ENCODE measurements around the gene ATP6V1B1.
A peak's percentile ranks its signal among the peaks of the same experiment; 100 is the strongest.

ATP6V1B1 gene

DNA sequence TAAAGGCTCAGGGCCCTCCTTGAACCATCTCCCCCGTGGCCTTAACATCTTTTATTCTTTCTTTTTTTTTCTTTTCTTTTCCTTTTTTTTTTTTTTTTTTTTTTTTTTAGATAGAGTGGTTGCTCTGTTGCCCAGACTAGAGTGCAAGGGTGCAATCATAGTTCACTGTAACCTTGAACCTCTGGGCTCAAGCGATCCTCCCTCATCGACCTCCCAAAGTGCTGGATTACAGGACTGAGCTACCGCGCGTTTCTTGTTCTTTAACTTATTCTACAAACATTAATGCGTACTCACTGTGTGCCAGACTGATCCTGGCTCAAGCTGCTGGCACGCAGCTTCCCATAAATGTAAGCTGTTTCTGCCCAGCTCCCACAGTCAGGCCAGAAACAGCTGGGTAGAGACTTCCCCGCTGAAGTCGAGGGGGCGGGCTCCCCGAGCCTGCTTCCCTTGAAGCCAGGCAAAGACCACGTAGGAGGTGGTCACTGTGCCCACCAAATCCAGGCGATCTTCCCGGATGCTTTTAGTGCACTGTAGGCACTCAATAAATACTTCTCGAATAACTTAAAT, 29.2 kb upstream of the ATP6V1B1 start:
- H3K27ac ChIP-seq, result no peak overlapping the region
- H3K9me3 ChIP-seq, result no peaks in the 10 kb centered on the region
- H3K27me3 ChIP-seq, result peaks cover 100% of the 10 kb centered on the region
- H3K4me1 ChIP-seq (ENCODE audit: control insufficient read depth in 1 of 2, insufficient read depth in 1 of 2, low read depth in 1 of 2, low read length in 1 of 2), result peaks cover 13 to 17% of the 10 kb centered on the region in 2 experiments
- H3K4me3 ChIP-seq (ENCODE audit: low read depth in 1 of 2, low read length in 1 of 2), result peak overlapping the region in 1 of 2 experiments; percentile 28
- TF ChIP-seq, protein P1, sequence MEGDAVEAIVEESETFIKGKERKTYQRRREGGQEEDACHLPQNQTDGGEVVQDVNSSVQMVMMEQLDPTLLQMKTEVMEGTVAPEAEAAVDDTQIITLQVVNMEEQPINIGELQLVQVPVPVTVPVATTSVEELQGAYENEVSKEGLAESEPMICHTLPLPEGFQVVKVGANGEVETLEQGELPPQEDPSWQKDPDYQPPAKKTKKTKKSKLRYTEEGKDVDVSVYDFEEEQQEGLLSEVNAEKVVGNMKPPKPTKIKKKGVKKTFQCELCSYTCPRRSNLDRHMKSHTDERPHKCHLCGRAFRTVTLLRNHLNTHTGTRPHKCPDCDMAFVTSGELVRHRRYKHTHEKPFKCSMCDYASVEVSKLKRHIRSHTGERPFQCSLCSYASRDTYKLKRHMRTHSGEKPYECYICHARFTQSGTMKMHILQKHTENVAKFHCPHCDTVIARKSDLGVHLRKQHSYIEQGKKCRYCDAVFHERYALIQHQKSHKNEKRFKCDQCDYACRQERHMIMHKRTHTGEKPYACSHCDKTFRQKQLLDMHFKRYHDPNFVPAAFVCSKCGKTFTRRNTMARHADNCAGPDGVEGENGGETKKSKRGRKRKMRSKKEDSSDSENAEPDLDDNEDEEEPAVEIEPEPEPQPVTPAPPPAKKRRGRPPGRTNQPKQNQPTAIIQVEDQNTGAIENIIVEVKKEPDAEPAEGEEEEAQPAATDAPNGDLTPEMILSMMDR (IDR thresholded peaks at IDR 0.05), result no peak
- no peaks in the 10 kb centered on the region for H3K36me3 ChIP-seq

DNA sequence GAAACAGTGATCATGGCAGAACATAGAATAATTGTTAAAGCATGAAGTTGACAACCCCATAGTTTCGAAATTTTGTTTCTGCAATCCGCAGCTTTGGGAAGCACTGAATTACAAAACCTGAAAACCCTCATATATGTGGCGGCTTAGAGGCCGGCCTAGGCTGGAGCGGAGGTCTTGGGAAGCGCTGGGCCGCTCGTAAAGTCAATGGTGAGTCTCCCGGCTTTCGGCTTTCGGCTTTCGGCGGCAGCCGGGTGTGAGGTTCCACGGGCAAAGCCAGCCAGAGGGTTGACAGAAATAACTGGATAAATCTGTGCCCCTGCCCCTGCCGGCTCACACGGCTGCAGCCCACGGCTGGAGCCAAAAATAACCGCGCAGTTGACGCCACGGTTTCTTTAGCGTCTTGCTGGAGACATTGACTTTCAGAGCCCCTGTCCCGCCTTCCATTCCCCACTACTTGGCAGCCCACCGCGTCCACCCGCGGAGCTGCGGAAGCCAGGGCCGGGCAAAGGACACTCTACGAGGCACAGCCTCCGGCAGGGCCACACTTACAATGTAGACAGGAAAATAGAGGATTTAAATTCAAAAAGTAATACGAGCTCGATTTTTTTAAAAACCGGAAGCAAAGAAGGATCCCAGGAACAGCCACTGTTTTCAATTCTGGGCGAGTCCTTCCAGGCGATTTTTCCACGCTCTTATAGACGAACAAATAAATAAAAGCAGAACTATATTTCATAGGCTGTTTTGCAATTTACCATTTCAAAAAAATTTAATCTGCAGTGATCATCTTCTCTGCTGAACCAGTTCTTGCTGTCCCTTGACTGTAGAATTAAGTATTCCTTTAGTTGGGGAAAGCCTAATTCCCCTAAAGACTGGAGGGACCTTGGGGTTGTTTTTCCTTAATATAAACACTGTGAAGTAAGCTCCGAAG, 28.3 kb upstream of the ATP6V1B1 start:
- Histone ChIP-seq H3K27ac (no peak overlapping the region), H3K4me3 (ENCODE audit: low read depth in 1 of 2, low read length in 1 of 2) (peak overlapping the region in 1 of 2 experiments; percentile 28), H3K36me3 (no peaks in the 10 kb centered on the region), H3K4me1 (ENCODE audit: control insufficient read depth in 1 of 2, insufficient read depth in 1 of 2, low read depth in 1 of 2, low read length in 1 of 2) (peaks cover 13 to 17% of the 10 kb centered on the region in 2 experiments), H3K27me3 (peaks cover 100% of the 10 kb centered on the region), H3K9me3 (no peaks in the 10 kb centered on the region)
- TF ChIP-seq, protein P1 (IDR thresholded peaks at IDR 0.05), result no peak

DNA sequence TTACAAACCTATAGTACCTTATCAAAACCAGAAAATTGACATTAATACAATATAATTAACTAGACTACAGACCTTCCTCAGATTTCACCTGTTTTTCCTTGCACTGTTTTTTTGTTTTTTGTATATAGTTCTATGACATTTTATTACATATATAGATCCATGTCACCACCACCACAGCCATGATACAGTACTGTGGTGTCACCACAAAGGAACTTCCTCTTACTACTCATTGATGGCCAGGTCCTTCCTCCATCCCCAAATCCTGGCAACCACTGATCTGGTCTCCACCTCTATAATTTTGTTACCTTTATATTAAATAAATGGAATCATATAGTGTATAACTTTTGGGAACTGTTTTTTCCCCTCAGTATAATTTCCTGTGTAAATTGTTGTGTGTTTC, 19.4 kb upstream of the ATP6V1B1 start:
- Histone ChIP-seq H3K9me3 (no peaks in the 10 kb centered on the region), H3K4me1 (ENCODE audit: control insufficient read depth in 1 of 2, insufficient read depth in 1 of 2, low read depth in 1 of 2, low read length in 1 of 2) (no peaks in the 10 kb centered on the region), H3K36me3 (no peaks in the 10 kb centered on the region), H3K27ac (no peak overlapping the region), H3K4me3 (ENCODE audit: low read depth in 1 of 2, low read length in 1 of 2) (no peak overlapping the region), H3K27me3 (peaks cover 86% of the 10 kb centered on the region)
- TF ChIP-seq, protein P1 (IDR thresholded peaks at IDR 0.05), result no peak

DNA sequence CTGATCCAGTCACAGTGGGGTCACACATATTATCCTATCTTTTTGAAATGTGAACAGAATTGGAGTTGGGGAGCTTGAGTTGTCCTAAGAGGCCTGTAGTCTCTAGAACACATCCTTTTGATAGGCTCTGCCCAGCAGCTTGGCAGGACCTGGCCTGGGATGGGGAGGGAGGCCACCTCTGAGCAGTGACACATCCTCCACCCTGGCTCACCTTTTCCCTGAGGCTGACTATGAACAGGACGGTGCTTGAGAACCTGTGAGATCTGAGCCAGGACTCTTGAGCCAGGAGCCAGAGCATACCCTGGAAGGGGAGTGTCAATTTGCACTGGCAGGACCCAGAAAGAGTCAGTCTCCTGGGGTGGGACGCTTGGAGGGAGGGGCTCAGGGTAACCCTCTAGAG, 17.7 kb upstream of the ATP6V1B1 start:
- Histone ChIP-seq H3K4me3 (ENCODE audit: low read depth in 1 of 2, low read length in 1 of 2) (no peak overlapping the region), H3K27ac (no peak overlapping the region), H3K9me3 (no peaks in the 10 kb centered on the region), H3K4me1 (ENCODE audit: control insufficient read depth in 1 of 2, insufficient read depth in 1 of 2, low read depth in 1 of 2, low read length in 1 of 2) (no peaks in the 10 kb centered on the region), H3K36me3 (no peaks in the 10 kb centered on the region), H3K27me3 (peaks cover 80% of the 10 kb centered on the region)
- TF ChIP-seq, protein P1 (IDR thresholded peaks at IDR 0.05), result no peak

DNA sequence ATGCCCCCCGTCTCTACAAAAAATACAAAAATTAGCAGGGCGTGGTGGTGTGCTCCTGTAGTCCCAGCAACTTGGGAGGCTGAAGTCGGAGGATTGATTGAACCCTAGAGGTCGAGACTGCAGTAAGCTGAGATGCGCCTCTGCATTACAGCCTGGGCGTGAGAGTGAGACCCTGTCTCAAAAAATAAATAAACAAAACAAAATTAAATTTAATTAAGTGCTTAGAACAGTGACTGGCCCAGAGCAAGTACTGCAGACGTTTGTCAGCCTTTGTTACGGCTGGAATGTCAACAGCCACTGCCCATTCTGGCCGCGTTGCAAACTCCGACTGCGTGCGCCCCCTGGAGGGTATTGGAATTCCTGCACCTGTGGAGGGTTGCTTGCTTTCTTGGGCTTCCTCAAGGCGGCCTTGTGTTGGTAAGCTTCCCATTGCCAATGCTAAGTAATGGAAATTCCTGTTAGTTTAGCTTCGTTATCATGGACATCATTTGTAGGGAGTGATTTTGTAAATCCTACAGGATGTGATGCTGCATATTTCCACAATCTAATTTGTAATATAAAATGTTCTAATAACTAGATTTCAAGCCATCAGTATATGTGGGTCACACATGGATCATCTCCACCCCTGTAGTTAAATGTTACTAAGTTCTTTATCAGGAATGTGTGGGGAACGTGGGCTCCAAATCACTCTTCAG, 15.9 kb upstream of the ATP6V1B1 start:
- no peaks in the 10 kb centered on the region for H3K36me3 ChIP-seq
- TF ChIP-seq, protein P1 (IDR thresholded peaks at IDR 0.05), result peak; percentile 69
- no peaks in the 10 kb centered on the region for H3K4me1 ChIP-seq (ENCODE audit: control insufficient read depth in 1 of 2, insufficient read depth in 1 of 2, low read depth in 1 of 2, low read length in 1 of 2)
- H3K9me3 ChIP-seq, result no peaks in the 10 kb centered on the region
- peaks cover 64% of the 10 kb centered on the region for H3K27me3 ChIP-seq
- H3K27ac ChIP-seq, result no peak overlapping the region
- H3K4me3 ChIP-seq (ENCODE audit: low read depth in 1 of 2, low read length in 1 of 2), result no peak overlapping the region
